C4-2B (cell line): ENCODE measurements around the gene DNAAF5.
"Not testable (repeated sequence)": the region's sequence is repeated elsewhere in the genome, so short reads cannot be mapped to it uniquely, and the experiment has no call there.

Experiments
- ZFX ChIP-seq: fragments of 450-650 bp; IDR thresholded peaks from 2 replicates; pipeline ENCODE4 v1.6.1; 2017
- TF ChIP-seq, protein P1 (sequence below): fragments of 450-650 bp; conservative IDR thresholded peaks from 2 replicates; pipeline ENCODE4 v1.5.1; 2017; ENCODE audit warnings: mild to moderate bottlenecking

DNA sequence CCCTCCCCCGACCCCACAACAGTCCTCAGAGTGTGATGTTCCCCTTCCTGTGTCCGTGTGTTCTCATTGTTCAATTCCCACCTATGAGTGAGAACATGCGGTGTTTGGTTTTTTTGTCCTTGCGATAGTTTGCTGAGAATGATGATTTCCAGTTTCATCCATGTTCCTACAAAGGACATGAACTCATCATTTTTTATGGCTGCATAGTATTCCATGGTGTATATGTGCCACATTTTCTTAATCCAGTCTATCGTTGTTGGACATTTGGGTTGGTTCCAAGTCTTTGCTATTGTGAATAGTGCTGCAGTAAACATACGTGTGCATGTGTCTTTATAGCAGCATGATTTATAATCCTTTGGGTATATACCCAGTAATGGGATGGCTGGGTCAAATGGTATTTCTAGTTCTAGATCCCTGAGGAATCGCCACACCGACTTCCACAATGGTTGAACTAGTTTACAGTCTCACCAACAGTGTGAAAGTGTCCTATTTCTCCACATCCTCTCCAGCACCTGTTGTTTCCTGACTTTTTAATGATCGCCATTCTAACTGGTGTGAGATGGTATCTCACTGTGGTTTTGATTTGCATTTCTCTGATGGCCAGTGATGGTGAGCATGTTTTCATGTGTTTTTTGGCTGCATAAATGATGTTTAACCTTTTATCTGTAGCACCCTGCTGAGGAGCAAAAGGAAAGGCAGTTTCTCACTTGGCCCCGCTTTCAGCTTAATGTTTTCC, 70.1 kb downstream of the DNAAF5 start:
- TF ChIP-seq, protein P1, sequence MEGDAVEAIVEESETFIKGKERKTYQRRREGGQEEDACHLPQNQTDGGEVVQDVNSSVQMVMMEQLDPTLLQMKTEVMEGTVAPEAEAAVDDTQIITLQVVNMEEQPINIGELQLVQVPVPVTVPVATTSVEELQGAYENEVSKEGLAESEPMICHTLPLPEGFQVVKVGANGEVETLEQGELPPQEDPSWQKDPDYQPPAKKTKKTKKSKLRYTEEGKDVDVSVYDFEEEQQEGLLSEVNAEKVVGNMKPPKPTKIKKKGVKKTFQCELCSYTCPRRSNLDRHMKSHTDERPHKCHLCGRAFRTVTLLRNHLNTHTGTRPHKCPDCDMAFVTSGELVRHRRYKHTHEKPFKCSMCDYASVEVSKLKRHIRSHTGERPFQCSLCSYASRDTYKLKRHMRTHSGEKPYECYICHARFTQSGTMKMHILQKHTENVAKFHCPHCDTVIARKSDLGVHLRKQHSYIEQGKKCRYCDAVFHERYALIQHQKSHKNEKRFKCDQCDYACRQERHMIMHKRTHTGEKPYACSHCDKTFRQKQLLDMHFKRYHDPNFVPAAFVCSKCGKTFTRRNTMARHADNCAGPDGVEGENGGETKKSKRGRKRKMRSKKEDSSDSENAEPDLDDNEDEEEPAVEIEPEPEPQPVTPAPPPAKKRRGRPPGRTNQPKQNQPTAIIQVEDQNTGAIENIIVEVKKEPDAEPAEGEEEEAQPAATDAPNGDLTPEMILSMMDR: not testable (repeated sequence)
- TF ChIP-seq ZFX: not testable (repeated sequence)
